Stimulated activated CD4-positive, alpha-beta T cell treated with anti-CD3 and anti-CD28 coated beads, Interleukin-15, amount 100 ng/mL, for 24 hours (primary cell): ENCODE results near the gene TADA1.

ENCODE experiments used
- DNase-seq: peaks from one replicate; pipeline ENCODE4 v3.0.0-alpha.2; 2020

TADA1 gene

GRCh38 chr1:166875734-166876539 is at the start of gene TADA1:
Gene TADA1, minus strand, starts transcription at chr1:166876264. Its CDS starts 31 bp downstream, at chr1:166876233.
- peak; percentile 100 for DNase-seq

GRCh38 chr1:166924823-166925541 is 48.9 kb upstream of the TADA1 start:
- no peak for DNase-seq

GRCh38 chr1:166920561-166921475 is 44.8 kb upstream of the TADA1 start:
- peak; percentile 30 for DNase-seq

GRCh38 chr1:166918956-166919316 is 42.9 kb upstream of the TADA1 start:
- DNase-seq: no peak

- no peak for DNase-seq
These were observed 42.3 kb upstream of the TADA1 start for GRCh38 chr1:166918088-166918955.

- DNase-seq: no peak
These were observed 39.9 kb upstream of the TADA1 start for GRCh38 chr1:166915941-166916340.

- DNase-seq: no peak
These were observed 39.0 kb upstream of the TADA1 start for GRCh38 chr1:166915042-166915441.

GRCh38 chr1:166914111-166914510 is 38.0 kb upstream of the TADA1 start:
- no peak for DNase-seq

- DNase-seq: no peak
These were observed 35.6 kb upstream of the TADA1 start for GRCh38 chr1:166911624-166912023.

- DNase-seq: peak; percentile 82
These were observed 34.4 kb upstream of the TADA1 start for GRCh38 chr1:166910396-166910994.

- no peak for DNase-seq
These were observed 32.9 kb upstream of the TADA1 start for GRCh38 chr1:166908942-166909341.

- no peak for DNase-seq
These were observed 31.7 kb upstream of the TADA1 start for GRCh38 chr1:166907763-166908162.

- no peak for DNase-seq
These were observed 31.0 kb upstream of the TADA1 start for GRCh38 chr1:166907051-166907450.

- DNase-seq: no peak
These were observed 30.6 kb upstream of the TADA1 start for GRCh38 chr1:166906647-166907046.

GRCh38 chr1:166905900-166906299 is 29.8 kb upstream of the TADA1 start:
- DNase-seq: no peak

GRCh38 chr1:166905136-166905535 is 29.1 kb upstream of the TADA1 start:
- DNase-seq: no peak

GRCh38 chr1:166903232-166903631 is 27.2 kb upstream of the TADA1 start:
- no peak for DNase-seq

- no peak for DNase-seq
These were observed 26.2 kb upstream of the TADA1 start for GRCh38 chr1:166902279-166902678.

- DNase-seq: no peak
These were observed 24.9 kb upstream of the TADA1 start for GRCh38 chr1:166900987-166901386.

- DNase-seq: no peak
These were observed 23.7 kb upstream of the TADA1 start for GRCh38 chr1:166899769-166900168.

- no peak for DNase-seq
These were observed 19.7 kb upstream of the TADA1 start for GRCh38 chr1:166895766-166896165.

- DNase-seq: no peak
These were observed 13.7 kb upstream of the TADA1 start for GRCh38 chr1:166889776-166890175.
